HG03097 (cell line): Measurements from ENCODE around the gene LCA5L.

Experiments
- ATAC-seq: cut with Tn5 transposase; IDR thresholded peaks from one replicate; pipeline ENCODE4 v1.9.1; 2021; ENCODE audit not compliant: unreplicated experiment, low FRiP score

The LCA5L gene

DNA sequence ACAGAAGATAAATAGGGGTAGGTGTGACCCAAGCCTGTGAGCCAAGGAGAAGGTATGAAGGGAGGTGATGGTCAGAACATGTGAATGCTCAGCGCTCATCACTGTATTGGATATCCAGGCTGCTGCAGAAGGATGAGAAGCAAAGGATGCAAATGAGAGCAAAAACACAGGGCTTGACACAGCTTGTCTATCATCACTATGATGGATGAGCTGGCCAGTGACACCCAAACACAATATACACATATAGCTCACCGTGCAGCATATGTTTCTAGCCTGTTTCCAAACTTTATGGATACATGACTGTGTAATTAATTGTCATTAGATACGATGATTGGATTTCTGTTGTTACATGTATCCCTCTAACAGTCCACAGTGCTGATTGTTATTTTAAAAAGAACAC, 82.8 kb downstream of the LCA5L start:
- ATAC-seq = no peak

DNA sequence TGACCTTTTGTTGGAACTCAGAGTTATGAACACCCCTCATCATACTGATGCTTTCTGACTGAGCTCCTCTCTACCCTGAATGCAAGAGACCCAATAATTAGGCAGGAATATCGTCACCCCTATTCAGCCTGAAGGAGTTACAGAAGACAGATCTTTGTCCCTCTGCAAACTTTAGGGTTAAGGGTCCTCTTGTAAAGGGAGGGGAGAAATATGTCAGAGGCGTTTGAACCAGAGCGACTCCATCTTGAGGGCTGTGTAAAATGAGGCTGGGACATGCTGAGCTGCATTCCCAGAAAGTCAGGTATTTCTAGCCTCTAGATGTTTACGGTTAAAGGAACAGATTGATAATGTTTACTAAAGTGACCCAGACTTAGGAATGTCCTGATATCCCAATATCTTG, 86.2 kb downstream of the LCA5L start:
- ATAC-seq = no peak
